ENCODE results near the gene ABCC10.
"Not testable (repeated sequence)": the region's sequence is repeated elsewhere in the genome, so short reads cannot be mapped to it uniquely, and the experiment has no call there.

- not testable (repeated sequence) for TF ChIP-seq POLR2A (IDR thresholded peaks at IDR 0.05; ENCODE audit: low read depth, low read length); POLR2AphosphoS5 (IDR thresholded peaks at IDR 0.05; ENCODE audit: low read depth, low read length); TAF1 (IDR thresholded peaks at IDR 0.05; ENCODE audit: borderline replicate concordance, low read depth, low read length)
Observed at GRCh38 chr6:43498291-43498690, 71.0 kb downstream of the ABCC10 start.

Measured in GM12892 (cell line).